ENCODE measurements around the gene PSEN1. TPM values are rescaled to one million over a fixed set of nuclear protein-coding genes. Genes with fewer than 3 reads are reported as not detected.

Gene PSEN1
- polyA plus RNA-seq, 2 of the 4 experiments (the other 2 are of a cell fraction), result 21.6 to 38.1 TPM

- TF ChIP-seq PBX3 (IDR thresholded peaks at IDR 0.05) (no peak), KDM1A (IDR thresholded peaks at IDR 0.05; ENCODE audit: low read depth) (no peak), RAD21 (conservative IDR thresholded peaks at IDR 0.05 in 1 of 2, IDR thresholded peaks at IDR 0.05 in 1 of 2) (no peak), HOXB5 (CRISPR knock-in tag; IDR thresholded peaks at IDR 0.05) (no peak), HEYL (CRISPR knock-in tag; IDR thresholded peaks at IDR 0.05) (no peak), GATA3 (IDR thresholded peaks at IDR 0.05; ENCODE audit: borderline replicate concordance) (no peak)
- TF ChIP-seq, protein P1, sequence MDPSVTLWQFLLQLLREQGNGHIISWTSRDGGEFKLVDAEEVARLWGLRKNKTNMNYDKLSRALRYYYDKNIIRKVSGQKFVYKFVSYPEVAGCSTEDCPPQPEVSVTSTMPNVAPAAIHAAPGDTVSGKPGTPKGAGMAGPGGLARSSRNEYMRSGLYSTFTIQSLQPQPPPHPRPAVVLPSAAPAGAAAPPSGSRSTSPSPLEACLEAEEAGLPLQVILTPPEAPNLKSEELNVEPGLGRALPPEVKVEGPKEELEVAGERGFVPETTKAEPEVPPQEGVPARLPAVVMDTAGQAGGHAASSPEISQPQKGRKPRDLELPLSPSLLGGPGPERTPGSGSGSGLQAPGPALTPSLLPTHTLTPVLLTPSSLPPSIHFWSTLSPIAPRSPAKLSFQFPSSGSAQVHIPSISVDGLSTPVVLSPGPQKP (IDR thresholded peaks at IDR 0.05; ENCODE audit: low read depth, low read length), result no peak
Measured at GRCh38 chr14:73146111-73146510, 9.8 kb downstream of the PSEN1 start (continued).

DNA sequence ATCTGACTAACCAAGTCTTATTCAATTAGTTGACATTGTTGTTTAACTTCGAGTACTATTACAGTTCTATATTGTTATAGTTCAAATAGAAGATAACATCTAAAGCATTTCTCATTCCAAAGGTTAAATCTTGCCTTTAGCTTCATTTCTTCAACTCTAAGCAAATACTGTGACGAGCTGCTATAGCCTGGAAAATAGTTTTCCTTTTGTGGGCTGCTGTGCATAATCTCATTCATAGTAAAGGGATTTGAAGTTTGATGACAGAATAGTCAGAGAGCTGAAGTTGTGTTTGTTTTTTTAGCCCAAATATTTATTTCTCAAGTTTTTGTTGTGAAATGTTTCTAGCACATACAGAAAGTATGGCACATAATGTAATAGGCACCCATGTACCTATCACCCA, 13.4 kb downstream of the PSEN1 start:
- Histone ChIP-seq H3K27ac (no peak overlapping the region), H3K9me3 (no peaks in the 10 kb centered on the region), H3K4me3 (no peak overlapping the region), H3K4me2 (no peak overlapping the region), H3K4me1 (peaks cover 10% of the 10 kb centered on the region; the same call in 2 of the 3 replicates)
- 46% methylated on average over 2 of the region's 2 CpGs for WGBS (ENCODE audit: missing lambda C conversion rate)
- ChIA-PET CTCF (interaction anchor here (1.0 to 1.3 kb wide), 2 partner anchors 145 to 359 kb away, joined by 3 to 4 read pairs; no protein-coding TSS in a partner anchor), POLR2A (no interaction called here)
- FAIRE-seq, result no peak
- no peak; a peak in 1 of 6 replicates for ATAC-seq
- TF ChIP-seq RCOR1 (IDR thresholded peaks at IDR 0.05; ENCODE audit: low read depth, low read length) (no peak), JUN (IDR thresholded peaks at IDR 0.05) (no peak), KDM1A (IDR thresholded peaks at IDR 0.05; ENCODE audit: low read depth) (no peak), PHF8 (IDR thresholded peaks at IDR 0.05; ENCODE audit: borderline replicate concordance, low read depth) (no peak), E2F6 (IDR thresholded peaks at IDR 0.05; ENCODE audit: borderline replicate concordance, low read depth) (no peak), BHLHE40 (IDR thresholded peaks at IDR 0.05; ENCODE audit: low read depth, low read length) (no peak), JUNB (IDR thresholded peaks at IDR 0.05) (no peak), MYC (IDR thresholded peaks at IDR 0.05; ENCODE audit: borderline replicate concordance, low read length) (no peak), GATA3 (IDR thresholded peaks at IDR 0.05; ENCODE audit: borderline replicate concordance) (no peak), FOSB (CRISPR knock-in tag; IDR thresholded peaks at IDR 0.05) (no peak), FOSL2 (IDR thresholded peaks at IDR 0.05) (no peak), FOSL2 (CRISPR knock-in tag; IDR thresholded peaks at IDR 0.05) (no peak), SREBF2 (IDR thresholded peaks at IDR 0.05) (no peak)
- TF ChIP-seq, protein P2, sequence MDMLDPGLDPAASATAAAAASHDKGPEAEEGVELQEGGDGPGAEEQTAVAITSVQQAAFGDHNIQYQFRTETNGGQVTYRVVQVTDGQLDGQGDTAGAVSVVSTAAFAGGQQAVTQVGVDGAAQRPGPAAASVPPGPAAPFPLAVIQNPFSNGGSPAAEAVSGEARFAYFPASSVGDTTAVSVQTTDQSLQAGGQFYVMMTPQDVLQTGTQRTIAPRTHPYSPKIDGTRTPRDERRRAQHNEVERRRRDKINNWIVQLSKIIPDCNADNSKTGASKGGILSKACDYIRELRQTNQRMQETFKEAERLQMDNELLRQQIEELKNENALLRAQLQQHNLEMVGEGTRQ (IDR thresholded peaks at IDR 0.05), result no peak
- TF ChIP-seq, protein P3, sequence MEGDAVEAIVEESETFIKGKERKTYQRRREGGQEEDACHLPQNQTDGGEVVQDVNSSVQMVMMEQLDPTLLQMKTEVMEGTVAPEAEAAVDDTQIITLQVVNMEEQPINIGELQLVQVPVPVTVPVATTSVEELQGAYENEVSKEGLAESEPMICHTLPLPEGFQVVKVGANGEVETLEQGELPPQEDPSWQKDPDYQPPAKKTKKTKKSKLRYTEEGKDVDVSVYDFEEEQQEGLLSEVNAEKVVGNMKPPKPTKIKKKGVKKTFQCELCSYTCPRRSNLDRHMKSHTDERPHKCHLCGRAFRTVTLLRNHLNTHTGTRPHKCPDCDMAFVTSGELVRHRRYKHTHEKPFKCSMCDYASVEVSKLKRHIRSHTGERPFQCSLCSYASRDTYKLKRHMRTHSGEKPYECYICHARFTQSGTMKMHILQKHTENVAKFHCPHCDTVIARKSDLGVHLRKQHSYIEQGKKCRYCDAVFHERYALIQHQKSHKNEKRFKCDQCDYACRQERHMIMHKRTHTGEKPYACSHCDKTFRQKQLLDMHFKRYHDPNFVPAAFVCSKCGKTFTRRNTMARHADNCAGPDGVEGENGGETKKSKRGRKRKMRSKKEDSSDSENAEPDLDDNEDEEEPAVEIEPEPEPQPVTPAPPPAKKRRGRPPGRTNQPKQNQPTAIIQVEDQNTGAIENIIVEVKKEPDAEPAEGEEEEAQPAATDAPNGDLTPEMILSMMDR (IDR thresholded peaks at IDR 0.05), result no peak
- TF ChIP-seq, protein P4, sequence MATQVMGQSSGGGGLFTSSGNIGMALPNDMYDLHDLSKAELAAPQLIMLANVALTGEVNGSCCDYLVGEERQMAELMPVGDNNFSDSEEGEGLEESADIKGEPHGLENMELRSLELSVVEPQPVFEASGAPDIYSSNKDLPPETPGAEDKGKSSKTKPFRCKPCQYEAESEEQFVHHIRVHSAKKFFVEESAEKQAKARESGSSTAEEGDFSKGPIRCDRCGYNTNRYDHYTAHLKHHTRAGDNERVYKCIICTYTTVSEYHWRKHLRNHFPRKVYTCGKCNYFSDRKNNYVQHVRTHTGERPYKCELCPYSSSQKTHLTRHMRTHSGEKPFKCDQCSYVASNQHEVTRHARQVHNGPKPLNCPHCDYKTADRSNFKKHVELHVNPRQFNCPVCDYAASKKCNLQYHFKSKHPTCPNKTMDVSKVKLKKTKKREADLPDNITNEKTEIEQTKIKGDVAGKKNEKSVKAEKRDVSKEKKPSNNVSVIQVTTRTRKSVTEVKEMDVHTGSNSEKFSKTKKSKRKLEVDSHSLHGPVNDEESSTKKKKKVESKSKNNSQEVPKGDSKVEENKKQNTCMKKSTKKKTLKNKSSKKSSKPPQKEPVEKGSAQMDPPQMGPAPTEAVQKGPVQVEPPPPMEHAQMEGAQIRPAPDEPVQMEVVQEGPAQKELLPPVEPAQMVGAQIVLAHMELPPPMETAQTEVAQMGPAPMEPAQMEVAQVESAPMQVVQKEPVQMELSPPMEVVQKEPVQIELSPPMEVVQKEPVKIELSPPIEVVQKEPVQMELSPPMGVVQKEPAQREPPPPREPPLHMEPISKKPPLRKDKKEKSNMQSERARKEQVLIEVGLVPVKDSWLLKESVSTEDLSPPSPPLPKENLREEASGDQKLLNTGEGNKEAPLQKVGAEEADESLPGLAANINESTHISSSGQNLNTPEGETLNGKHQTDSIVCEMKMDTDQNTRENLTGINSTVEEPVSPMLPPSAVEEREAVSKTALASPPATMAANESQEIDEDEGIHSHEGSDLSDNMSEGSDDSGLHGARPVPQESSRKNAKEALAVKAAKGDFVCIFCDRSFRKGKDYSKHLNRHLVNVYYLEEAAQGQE (IDR thresholded peaks at IDR 0.05), result no peak
- DNase-seq (ENCODE audit: low read depth in 1 of 2, low spot score in 1 of 2), result no peak
